ENCODE results near the gene ANKRD52.

Gene ANKRD52

DNA sequence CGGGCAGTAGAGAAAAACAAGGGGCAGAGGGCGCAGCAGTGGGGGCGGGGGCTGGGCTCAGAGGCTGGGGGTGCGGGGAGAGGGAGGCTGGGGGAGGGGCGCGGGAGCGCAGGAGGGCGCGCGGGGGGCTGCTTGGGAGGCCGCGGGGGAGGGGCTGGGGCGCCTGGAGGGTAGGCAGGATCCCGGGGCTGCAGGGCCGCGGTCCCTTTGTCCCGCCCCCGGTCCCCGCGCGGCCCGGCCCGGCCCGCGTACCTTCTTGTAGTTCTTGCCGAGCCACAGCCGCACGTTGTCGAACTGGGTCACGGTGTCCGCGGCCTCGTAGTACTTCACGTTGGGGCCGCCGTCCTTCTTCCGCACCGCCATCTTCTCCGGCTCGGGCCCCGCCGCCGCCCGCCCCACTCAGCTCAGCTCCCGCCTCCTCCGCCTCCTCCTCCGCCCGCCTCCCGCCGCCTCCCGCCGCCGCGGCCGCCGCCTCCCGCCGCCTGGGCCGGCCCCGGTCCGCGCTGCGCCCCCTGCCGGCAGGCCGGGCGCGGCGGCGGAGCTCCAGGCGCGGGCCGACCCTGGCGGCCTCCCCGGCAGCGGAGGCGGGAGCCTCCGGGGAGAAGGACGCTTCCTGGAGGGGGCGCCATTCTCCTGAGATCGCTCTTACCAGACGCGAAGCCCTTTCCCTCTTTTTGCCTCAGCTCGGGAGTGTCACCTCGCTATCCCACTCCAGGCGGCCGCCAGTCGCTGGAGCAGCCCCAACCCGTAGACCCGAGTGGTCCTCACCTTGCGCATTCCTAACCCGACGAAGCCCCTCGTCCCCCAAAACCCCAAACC, 68.9 kb downstream of the ANKRD52 start, which contains the start of gene SMARCC2:
Gene SMARCC2 (minus strand): TSS at position 385 of the 819 bp plus-strand sequence. CDS start 22 bp downstream, at position 363.
- DNase-seq (ENCODE audit: extremely low spot score, insufficient read length, low read depth) (peak; percentile 81), FAIRE-seq (peak; percentile 63)

- no peak for DNase-seq (ENCODE audit: extremely low spot score, insufficient read length, low read depth)
- FAIRE-seq: no peak
Measured at GRCh38 chr12:56188778-56189098, 69.4 kb downstream of the ANKRD52 start.

DNA sequence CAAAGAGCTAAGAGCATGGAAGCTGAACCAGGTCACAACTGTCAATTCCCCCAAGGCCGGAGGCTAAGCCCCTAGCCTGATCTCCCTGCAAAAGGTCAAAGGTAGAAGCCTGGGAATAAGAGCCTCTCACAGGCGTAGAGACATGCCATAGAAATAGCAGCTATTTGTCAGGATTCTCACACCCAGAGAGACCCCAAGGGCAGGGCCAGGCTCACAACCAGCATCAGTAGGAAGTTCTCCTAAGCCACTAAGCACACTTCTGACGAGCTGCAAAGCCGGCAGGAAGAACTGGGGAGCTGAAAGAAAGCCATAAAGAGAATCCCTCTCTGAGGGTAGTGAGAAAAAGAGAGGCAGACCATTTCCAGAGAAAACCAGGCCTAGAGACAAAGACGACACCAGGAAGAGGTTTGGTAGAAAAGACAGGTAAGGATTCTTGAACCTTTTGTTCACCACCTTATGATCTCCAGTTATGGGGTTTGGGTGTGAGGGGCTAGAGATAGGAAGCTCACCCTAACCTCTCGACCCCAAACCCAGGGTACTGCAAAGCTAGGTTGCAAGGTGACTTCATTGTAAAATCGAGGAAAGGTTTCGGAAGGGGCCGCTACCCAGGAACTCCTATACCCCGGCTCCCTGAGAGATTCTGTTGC, 69.9 kb downstream of the ANKRD52 start:
- peak; percentile 42 for FAIRE-seq
- no peak for DNase-seq (ENCODE audit: extremely low spot score, insufficient read length, low read depth)
